Stimulated activated CD4-positive, alpha-beta T cell treated with anti-CD3 and anti-CD28 coated beads, TNF-alpha, amount 100 ng/mL, for 48 hours (primary cell): ENCODE data around the gene NUP50.

Experiments used
- DNase-seq, 3 donors: peaks; one replicate each; pipeline ENCODE4 v3.0.0-alpha.2; 2020; ENCODE audit warnings: low read depth in 3 of 3

NUP50 gene

DNA sequence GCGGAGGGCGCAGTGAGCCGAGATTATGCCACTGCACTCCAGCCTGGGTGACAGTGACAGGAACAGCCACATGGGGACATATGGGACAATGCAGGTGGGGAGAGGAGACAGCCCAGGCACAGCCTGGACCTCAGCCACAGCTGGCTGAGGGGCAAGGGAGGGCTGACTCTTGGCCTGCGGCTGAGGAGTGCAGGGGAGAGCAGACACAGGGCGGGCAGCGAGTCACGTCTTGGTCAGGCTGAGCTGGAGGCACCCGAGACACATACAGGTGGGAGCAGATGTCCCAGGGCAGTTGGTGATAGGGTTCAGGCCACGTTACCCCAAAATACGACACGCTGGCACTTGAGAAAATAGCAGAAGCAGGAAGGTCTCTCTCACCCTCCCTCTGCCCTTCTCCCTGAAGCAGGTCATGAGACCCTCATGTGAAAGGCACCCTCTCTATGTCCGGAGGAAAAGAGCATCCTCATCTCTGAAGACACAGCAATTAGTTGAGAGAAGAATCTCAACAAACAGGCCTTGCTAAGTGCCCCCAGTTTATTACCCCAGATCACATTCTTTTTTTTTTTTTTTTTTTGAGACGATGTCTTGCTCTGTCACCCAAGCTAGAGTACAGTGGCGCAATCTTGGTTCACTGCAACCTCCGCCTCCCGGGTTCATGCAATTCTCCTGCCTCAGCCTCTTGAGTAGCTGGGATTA lies 66.4 kb downstream of the NUP50 start:
- DNase-seq: no peak

- no peak for DNase-seq
Measured at GRCh38 chr22:45231293-45231692, 67.6 kb downstream of the NUP50 start.

- DNase-seq: no peak
Measured at GRCh38 chr22:45233386-45233785, 69.7 kb downstream of the NUP50 start.

DNA sequence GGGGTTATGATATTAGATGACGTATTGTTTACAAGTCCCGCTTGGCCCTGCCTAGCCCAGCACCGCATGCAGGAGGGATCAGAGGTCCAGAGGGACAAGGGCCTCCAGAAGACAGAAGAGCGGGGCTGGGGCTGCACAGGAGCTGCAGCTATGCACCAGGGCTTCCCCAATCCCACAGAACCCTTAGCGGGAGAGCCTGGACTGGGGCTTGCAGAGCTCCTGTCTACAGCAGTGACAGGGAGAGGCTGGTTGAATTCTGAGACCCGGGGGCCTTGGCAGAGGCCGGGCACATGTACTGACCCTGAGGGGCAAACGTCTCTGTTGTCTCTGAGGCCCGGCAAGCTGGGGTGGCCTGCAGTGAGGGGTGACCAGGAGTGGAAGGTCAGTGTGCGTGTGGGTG lies 70.1 kb downstream of the NUP50 start:
- no peak for DNase-seq

DNA sequence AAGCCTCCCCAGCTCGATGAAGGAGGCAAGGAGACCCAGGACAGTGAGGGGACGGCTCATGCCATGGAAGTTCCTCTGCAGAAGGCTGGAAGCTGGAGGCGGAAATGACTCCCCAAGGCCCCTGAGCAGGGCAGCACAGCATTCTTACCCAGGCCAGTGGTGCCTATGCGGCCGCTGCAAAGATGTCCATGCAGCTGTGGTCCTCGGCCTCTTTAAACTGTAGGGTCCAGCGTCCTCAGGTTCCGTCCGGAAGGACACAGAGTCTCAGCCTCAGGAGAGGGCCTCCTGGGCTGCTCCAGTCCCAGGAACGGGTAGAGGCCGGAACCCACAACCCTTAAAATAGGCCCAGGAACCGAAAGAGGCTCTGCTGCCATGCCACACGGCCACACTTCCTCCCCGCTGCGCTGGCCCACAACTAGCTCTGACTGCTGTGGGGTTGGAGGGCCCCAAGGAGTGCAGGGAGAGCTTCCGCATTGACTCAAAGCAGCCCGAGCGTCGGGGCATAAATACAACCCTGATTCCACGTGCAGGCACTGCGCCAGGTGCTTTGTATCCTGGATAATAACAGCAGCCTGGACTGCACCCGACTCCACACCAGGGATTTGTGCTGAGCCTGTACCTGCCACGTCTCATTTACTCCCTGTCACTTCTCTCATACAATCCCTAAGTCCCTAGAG lies 71.5 kb downstream of the NUP50 start:
- no peak for DNase-seq

DNA sequence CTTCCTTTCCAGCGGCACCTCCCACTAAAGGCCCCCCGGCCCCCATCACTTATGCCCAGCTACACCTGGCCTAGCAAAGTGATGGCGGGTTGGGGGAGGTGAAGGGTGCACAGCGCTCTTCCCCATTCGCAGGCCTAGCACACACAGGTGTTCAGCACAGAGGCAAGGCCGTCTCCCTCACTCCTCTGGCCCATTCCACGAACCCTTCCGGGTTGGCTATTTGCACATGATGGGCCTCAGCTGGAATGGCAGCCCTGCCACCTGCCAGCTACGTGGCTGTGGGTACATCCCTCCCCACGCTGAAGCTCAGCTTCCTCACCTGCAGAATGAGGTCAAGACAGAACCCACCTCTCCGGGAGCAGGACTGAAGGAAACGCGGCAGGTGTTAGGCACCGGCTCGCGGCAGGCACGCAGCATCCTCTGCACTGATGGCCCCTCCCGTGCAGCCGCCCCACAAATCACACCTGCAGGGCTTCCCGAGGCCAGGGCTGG lies 72.2 kb downstream of the NUP50 start:
- no peak for DNase-seq

- DNase-seq: no peak
Measured at GRCh38 chr22:45237065-45237990, 73.6 kb downstream of the NUP50 start.
